GM19324 (cell line): ENCODE data around the gene LRRC49.

Experiments
- ATAC-seq: cut with Tn5 transposase; IDR thresholded peaks from one replicate; pipeline ENCODE4 v1.9.1; 2021; ENCODE audit warnings: mild to moderate bottlenecking, moderate library complexity; ENCODE audit not compliant: unreplicated experiment, low FRiP score

LRRC49 gene

GRCh38 chr15:71048913-71049675 lies 156.5 kb downstream of the LRRC49 start:
- ATAC-seq, result no peak

- no peak for ATAC-seq
Observed at GRCh38 chr15:71049706-71050422, 157.2 kb downstream of the LRRC49 start.

- ATAC-seq, result no peak
Observed at GRCh38 chr15:71050461-71050860, 157.8 kb downstream of the LRRC49 start.

- no peak for ATAC-seq
Observed at GRCh38 chr15:71051539-71051938, 158.9 kb downstream of the LRRC49 start.

- ATAC-seq, result no peak
Observed at GRCh38 chr15:71052356-71052755, 159.7 kb downstream of the LRRC49 start.

- no peak for ATAC-seq
Observed at GRCh38 chr15:71054286-71054952, 161.8 kb downstream of the LRRC49 start.

GRCh38 chr15:71055461-71055860 lies 162.8 kb downstream of the LRRC49 start:
- ATAC-seq, result no peak

GRCh38 chr15:71056111-71056510 lies 163.5 kb downstream of the LRRC49 start:
- no peak for ATAC-seq

GRCh38 chr15:71057143-71057542 lies 164.5 kb downstream of the LRRC49 start:
- ATAC-seq, result no peak

- ATAC-seq, result no peak
Observed at GRCh38 chr15:71057581-71057980, 165.0 kb downstream of the LRRC49 start.

- ATAC-seq, result no peak
Observed at GRCh38 chr15:71060983-71061382, 168.4 kb downstream of the LRRC49 start.

GRCh38 chr15:71066983-71067382 lies 174.4 kb downstream of the LRRC49 start:
- no peak for ATAC-seq

GRCh38 chr15:71069693-71070092 lies 177.1 kb downstream of the LRRC49 start:
- no peak for ATAC-seq

- ATAC-seq, result no peak
Observed at GRCh38 chr15:71071529-71071928, 178.9 kb downstream of the LRRC49 start.

GRCh38 chr15:71072423-71072822 lies 179.8 kb downstream of the LRRC49 start:
- no peak for ATAC-seq

GRCh38 chr15:71078506-71079207 lies 186.0 kb downstream of the LRRC49 start:
- no peak for ATAC-seq

GRCh38 chr15:71079208-71080044 lies 186.8 kb downstream of the LRRC49 start:
- ATAC-seq, result no peak

GRCh38 chr15:71080166-71080565 lies 187.5 kb downstream of the LRRC49 start:
- ATAC-seq, result no peak

- ATAC-seq, result no peak
Observed at GRCh38 chr15:71080705-71081104, 188.1 kb downstream of the LRRC49 start.

- no peak for ATAC-seq
Observed at GRCh38 chr15:71082803-71083202, 190.2 kb downstream of the LRRC49 start.
